Muscle layer of duodenum (tissue), 2 donors: ENCODE measurements around the gene BLOC1S6.

Source experiments
- H3K27ac ChIP-seq: one replicate; pipeline ENCODE4 v1.7.0; 2013; ENCODE audit warnings: mild to moderate bottlenecking, low read length
- H3K27me3 ChIP-seq: one replicate; pipeline ENCODE4 v1.7.0; 2013; ENCODE audit warnings: low read depth, mild to moderate bottlenecking, control low read depth, low read length
- H3K36me3 ChIP-seq, 2 donors: one replicate each; pipeline ENCODE4 v1.7.0; 2013; ENCODE audit warnings: low read length in 2 of 2, control low read depth in 1 of 2, mild to moderate bottlenecking in 1 of 2; ENCODE audit not compliant: insufficient read depth in 2 of 2, control insufficient read depth in 1 of 2
- H3K4me1 ChIP-seq, 2 donors: one replicate each; pipeline ENCODE4 v1.7.0; 2013; ENCODE audit warnings: low read length in 2 of 2, mild to moderate bottlenecking in 2 of 2, control low read depth in 1 of 2, moderate library complexity in 1 of 2; ENCODE audit not compliant: insufficient read depth in 2 of 2, control insufficient read depth in 1 of 2
- H3K4me3 ChIP-seq, 2 donors: one replicate each; pipeline ENCODE4 v1.7.0; 2013; ENCODE audit warnings: low read length in 2 of 2, low read depth in 1 of 2, mild to moderate bottlenecking in 1 of 2
- H3K9me3 ChIP-seq, 2 donors: one replicate each; pipeline ENCODE4 v1.7.0; 2013; ENCODE audit warnings: low read length in 2 of 2, control low read depth in 1 of 2, mild to moderate bottlenecking in 1 of 2; ENCODE audit not compliant: control insufficient read depth in 1 of 2
- donor health status: healthy.

Gene BLOC1S6, protein sequence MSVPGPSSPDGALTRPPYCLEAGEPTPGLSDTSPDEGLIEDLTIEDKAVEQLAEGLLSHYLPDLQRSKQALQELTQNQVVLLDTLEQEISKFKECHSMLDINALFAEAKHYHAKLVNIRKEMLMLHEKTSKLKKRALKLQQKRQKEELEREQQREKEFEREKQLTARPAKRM

DNA sequence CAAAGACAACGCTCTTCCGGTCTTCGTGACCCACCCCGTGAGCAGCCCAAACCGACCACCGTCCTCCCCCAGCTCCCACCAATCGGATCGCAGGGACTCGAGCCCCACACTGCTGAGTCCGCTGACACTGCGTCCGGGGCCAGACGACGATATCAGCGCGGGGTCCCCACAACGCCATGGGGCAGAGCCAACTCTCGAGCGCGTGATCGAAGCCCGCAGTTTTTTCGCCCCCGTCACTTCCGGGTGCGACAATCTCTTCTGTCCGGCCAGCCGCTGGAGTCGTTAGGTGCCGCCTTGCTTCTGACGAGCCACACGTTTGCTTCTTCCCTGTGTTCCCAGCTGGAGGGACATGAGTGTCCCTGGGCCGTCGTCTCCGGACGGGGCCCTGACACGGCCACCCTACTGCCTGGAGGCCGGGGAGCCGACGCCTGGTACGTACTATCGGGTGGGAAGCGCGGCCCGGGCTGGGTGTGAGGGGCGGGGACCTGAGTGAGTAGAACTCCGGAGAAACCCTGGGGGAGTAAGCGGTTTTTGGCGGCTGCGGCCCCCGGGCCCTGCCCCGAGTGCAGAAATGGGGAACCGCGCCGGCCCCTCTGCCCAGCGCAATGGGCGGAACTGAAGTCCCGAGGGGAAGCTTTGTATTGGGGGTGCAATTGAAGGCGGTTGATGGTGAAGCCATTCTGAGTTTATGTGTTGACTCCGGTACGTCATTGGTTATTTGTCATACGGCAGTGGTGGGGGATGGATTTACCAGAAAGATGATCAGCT lies at the start of gene BLOC1S6:
Gene BLOC1S6, plus strand, starts transcription at position 285 of the 768 bp plus-strand sequence. Its CDS starts 65 bp downstream, at position 350.
- Histone ChIP-seq H3K4me1 (peaks cover 11 to 39% of the 10 kb centered on the region in 2 donors), H3K9me3 (no peaks in the 10 kb centered on the region), H3K27ac (peak within 1 kb of the TSS; percentile 99), H3K27me3 (no peaks in the 10 kb centered on the region), H3K4me3 (peak within 1 kb of the TSS; percentile 89 to 99), H3K36me3 (peaks cover 1 to 6% of the 10 kb centered on the region in 2 donors)

DNA sequence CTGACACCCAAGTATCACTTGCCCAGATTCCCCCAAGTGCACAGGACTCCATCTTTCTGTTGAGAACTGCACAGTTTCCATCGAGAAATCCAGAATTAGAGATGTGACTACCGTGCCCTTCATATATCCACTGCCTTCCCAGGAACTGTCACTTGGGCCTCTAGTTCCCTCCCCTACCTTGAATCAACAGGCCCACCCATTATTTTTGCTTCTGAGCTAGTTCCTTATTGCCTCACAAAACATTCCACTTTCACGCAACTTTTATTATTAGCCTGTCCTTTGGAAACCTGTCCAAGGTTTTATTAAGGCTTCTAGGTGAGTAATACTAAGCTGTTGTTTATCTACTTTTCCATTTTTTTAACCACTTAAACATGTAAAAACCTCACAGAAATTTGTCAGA lies 47.5 kb upstream of the BLOC1S6 start:
- no peaks in the 10 kb centered on the region for H3K36me3 ChIP-seq
- H3K4me3 ChIP-seq, result no peak overlapping the region
- no peak overlapping the region for H3K27ac ChIP-seq
- no peaks in the 10 kb centered on the region for H3K4me1 ChIP-seq
- H3K9me3 ChIP-seq, result no peaks in the 10 kb centered on the region
- H3K27me3 ChIP-seq, result no peaks in the 10 kb centered on the region

DNA sequence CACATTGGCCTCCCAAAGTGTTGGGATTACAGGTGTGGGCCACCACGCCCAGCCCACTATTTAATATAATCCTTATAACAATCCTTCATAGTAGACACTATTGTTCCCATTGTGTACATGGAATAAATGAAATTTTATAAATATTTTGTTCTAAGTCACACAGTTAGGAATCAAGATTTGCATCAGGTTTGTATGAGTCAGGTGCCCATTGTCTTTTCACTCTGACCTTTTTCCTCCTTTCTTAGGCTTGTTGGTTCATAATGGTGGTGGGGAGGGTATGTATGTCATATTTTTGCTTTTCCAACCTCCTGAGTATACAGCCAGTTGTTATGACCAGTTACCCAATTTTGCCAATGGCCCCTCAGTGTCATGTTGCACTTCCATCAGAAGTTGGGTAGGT lies 46.6 kb upstream of the BLOC1S6 start:
- Histone ChIP-seq H3K4me3 (no peak overlapping the region), H3K9me3 (no peaks in the 10 kb centered on the region), H3K27ac (no peak overlapping the region), H3K36me3 (no peaks in the 10 kb centered on the region), H3K27me3 (no peaks in the 10 kb centered on the region), H3K4me1 (no peaks in the 10 kb centered on the region)

DNA sequence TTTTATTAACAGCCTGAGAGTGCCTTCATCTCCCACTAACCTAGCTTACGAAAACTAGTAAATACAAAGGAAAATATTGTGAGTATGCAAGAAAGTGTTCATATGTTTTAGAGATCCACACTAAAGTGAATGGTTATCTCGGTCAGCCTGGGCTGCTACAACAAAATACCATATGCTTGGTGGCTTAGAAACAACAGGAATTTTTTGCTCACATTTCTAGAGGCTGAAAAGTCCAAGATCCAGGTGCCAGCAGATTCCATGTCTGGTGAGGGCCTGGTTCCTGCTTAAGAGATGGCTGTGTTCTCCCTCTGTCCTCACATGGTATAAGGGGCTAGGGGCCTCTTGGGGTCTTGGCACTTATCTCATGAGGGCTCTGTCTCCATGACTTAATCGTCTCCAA lies 44.1 kb upstream of the BLOC1S6 start:
- Histone ChIP-seq H3K27ac (no peak overlapping the region), H3K4me1 (no peaks in the 10 kb centered on the region), H3K4me3 (no peak overlapping the region), H3K9me3 (no peaks in the 10 kb centered on the region), H3K27me3 (no peaks in the 10 kb centered on the region), H3K36me3 (no peaks in the 10 kb centered on the region)

DNA sequence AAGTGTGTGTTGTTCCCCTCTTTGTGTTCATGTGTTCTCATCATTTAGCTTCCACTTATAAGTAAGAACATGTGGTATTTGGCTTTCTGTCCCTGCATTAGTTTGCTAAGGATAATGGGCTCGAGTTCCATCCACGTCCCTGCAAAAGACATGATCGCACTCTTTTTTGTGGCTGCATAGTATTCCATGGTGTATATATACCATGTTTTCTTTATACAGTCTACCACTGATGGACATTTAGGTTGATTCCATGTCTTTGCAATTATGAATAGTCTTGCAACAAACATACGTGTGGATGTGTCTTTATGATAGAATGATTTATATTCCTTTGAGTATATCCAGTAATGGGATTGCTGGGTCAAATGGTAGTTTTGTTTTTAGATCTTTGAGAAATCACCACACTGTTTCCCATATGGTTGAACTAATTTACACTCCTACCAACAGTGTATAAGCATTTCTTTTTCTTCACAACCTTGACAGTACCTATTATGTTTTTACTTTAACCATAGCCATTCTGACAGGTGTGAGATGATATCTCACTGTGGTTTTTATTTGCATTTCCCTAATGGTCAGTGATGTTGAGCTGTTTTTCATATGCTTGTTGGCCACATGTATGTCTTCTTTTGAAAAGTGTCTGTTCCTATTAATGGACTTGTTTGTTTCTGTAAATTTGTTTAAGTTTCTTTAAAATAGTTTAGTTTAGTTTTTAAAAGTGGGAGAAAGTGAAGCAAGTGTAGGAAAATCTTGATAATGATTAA lies 42.7 kb upstream of the BLOC1S6 start:
- H3K4me3 ChIP-seq, result no peak overlapping the region
- H3K27me3 ChIP-seq, result no peaks in the 10 kb centered on the region
- no peaks in the 10 kb centered on the region for H3K36me3 ChIP-seq
- H3K9me3 ChIP-seq, result no peaks in the 10 kb centered on the region
- no peaks in the 10 kb centered on the region for H3K4me1 ChIP-seq
- H3K27ac ChIP-seq, result no peak overlapping the region

DNA sequence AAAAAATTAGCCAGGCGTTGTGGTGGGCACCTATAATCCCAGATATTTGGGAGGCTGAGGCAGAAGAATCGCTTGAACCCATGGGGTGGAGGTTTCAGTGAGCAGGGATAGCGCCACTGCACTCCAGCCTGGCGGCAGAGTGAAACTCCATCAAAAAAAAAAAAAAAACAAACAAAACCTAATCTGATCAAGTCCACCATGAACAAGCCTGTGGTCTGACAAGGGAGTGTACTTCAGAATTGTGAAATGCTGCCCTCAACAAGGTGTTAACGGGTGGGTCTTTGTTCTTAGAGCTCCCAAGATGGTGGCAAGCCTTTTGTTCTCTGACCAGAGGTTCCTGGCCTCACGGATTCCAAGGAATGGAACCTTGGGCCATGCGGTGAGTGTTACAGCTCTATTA lies 40.4 kb upstream of the BLOC1S6 start:
- Histone ChIP-seq H3K9me3 (no peaks in the 10 kb centered on the region), H3K36me3 (no peaks in the 10 kb centered on the region), H3K27me3 (no peaks in the 10 kb centered on the region), H3K4me3 (no peak overlapping the region), H3K27ac (no peak overlapping the region), H3K4me1 (no peaks in the 10 kb centered on the region)

DNA sequence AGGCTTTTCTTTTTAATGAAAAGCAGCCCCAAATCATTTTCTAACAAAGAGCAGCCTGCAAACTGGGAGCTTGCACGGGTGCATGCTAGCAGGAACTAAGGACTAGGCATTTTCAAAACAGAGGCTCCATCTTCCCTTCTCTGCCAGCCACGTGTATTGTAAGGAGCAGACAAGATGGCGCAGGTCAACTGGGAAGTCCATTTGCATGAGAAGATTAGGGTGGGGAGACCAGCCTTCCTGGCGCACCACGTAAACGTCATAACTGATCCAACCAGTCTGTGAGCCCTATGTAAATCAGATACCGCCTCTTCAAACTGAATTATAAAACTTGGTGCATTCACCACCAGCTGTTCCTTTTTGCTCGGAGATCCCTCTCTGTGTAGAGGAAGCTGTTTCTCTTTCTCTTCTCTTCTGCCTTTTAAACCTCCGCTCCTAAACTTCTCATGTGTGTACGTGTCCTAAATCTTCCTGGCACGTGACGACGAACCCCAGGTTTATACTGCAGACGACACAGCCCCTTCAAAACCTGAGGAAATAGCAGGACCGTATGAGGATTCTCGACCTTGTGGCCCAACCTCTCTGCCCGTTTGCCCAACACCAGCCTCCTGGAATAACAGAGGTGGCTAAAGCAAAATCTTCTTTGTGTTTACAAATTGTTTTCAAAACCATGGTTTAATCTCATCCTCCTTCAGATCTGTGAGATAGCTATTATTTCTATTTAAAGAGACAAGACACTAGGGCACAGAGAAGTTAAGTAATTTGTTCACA lies 38.2 kb upstream of the BLOC1S6 start:
- no peak overlapping the region for H3K4me3 ChIP-seq
- H3K9me3 ChIP-seq, result no peaks in the 10 kb centered on the region
- no peaks in the 10 kb centered on the region for H3K4me1 ChIP-seq
- H3K27ac ChIP-seq, result no peak overlapping the region
- no peaks in the 10 kb centered on the region for H3K36me3 ChIP-seq
- no peaks in the 10 kb centered on the region for H3K27me3 ChIP-seq

DNA sequence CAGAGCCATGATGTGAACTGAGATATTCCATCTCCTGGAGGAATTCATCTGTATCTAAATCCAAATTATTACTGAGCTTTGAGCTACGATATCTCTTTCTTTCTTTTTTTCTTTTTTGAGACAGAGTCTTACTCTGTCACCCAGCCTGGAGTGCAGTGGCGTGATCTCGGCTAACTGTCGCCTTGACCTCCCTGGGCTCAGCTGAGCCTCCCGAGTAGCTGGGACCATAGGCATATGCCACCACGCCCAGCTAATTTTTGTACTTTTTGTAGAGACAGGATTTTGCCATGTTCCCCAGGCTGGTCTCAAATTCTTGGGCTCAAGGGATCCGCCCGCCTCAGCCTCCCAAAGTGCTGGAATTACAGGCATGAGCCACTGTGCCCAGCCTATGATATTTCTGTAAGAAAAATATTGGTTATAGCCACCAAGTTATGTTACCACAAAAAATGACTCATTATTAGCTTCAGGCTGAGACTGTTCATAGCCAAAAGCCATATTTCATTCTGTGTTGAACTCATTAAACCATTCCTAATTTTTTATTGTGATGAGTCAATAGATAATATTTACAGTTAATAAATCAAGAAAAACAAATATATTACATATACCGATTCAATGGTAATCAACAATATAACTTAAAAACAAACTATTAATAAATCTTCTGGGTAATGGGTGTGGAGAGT lies 37.5 kb upstream of the BLOC1S6 start:
- H3K4me1 ChIP-seq, result no peaks in the 10 kb centered on the region
- no peaks in the 10 kb centered on the region for H3K9me3 ChIP-seq
- no peak overlapping the region for H3K4me3 ChIP-seq
- no peak overlapping the region for H3K27ac ChIP-seq
- no peaks in the 10 kb centered on the region for H3K27me3 ChIP-seq
- H3K36me3 ChIP-seq, result no peaks in the 10 kb centered on the region

DNA sequence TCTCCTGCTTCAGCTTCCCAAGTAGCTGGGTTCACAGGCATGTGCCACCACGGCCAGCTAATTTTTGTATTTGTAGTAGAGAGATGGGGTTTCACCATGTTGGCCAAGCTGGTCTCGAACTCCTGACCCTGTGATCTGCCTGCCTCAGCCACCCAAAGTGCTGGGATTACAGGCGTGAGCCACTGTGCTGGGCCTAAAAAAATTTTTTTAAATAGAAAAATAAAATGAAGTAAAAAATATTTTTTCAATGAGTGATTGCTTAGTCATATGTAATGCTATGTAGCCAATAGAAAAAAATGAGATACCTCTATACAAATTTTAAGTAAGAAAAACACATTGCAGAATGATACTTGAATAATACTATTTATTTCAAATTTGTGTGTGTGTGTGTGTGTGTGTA lies 36.7 kb upstream of the BLOC1S6 start:
- H3K36me3 ChIP-seq, result no peaks in the 10 kb centered on the region
- H3K4me1 ChIP-seq, result no peaks in the 10 kb centered on the region
- H3K9me3 ChIP-seq, result no peaks in the 10 kb centered on the region
- H3K4me3 ChIP-seq, result no peak overlapping the region
- H3K27me3 ChIP-seq, result no peaks in the 10 kb centered on the region
- H3K27ac ChIP-seq, result no peak overlapping the region

DNA sequence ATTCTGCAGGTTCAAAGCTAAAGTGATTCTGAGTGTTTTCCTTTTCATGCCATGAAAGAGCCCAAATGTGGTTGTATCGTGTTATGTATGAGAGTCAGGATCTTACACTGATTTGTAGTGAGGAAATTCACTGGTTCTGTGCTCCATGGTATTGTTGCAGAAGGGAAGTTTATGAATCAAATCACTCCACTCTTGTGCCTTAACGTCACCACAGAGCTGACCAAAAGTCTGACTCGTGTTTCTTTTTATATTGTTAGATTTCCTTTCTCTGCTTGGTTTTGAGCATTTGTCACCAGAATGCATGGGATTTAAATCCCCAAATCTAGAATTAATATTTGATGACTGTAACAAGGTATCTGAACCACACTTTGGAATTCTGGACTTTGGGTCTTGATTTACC lies 35.5 kb upstream of the BLOC1S6 start:
- Histone ChIP-seq H3K36me3 (no peaks in the 10 kb centered on the region), H3K4me3 (no peak overlapping the region), H3K4me1 (no peaks in the 10 kb centered on the region), H3K27ac (no peak overlapping the region), H3K27me3 (no peaks in the 10 kb centered on the region), H3K9me3 (no peaks in the 10 kb centered on the region)
